Measurements from ENCODE around the gene CDK5RAP2. TPM values are rescaled to one million over a fixed set of nuclear protein-coding genes. Genes with fewer than 3 reads are reported as not detected.

The CDK5RAP2 gene
- total RNA-seq, 1 donor from 2014 or later = 63.6 TPM

- TF ChIP-seq CTCF (IDR thresholded peaks at IDR 0.05; ENCODE audit: borderline replicate concordance) = no peak
- H3K4me3 ChIP-seq = no peak overlapping the region
- H3K27me3 ChIP-seq (ENCODE audit: low read depth) = no peaks in the 10 kb centered on the region
- intact Hi-C loops (cut with micrococcal nuclease) = no loop called here
- no peak overlapping the region for H3K27ac ChIP-seq (replicated peaks)
- peaks cover 13% of the 10 kb centered on the region for H3K4me1 ChIP-seq
- peaks cover 3% of the 10 kb centered on the region for H3K9me3 ChIP-seq (replicated peaks)
- peaks cover 5% of the 10 kb centered on the region for H3K36me3 ChIP-seq
- no peak for DNase-seq
Observed at GRCh38 chr9:120431268-120431667, 148.7 kb downstream of the CDK5RAP2 start.

GRCh38 chr9:120424248-120424647 is 155.7 kb downstream of the CDK5RAP2 start:
- H3K9me3 ChIP-seq (replicated peaks) = no peaks in the 10 kb centered on the region

GRCh38 chr9:120423812-120424211 is 156.2 kb downstream of the CDK5RAP2 start:
- intact Hi-C loops (cut with micrococcal nuclease) = no loop called here
- no peaks in the 10 kb centered on the region for H3K27me3 ChIP-seq (ENCODE audit: low read depth)
- no peak overlapping the region for H3K4me3 ChIP-seq
- H3K4me1 ChIP-seq = no peaks in the 10 kb centered on the region
- H3K9me3 ChIP-seq (replicated peaks) = no peaks in the 10 kb centered on the region
- H3K27ac ChIP-seq (replicated peaks) = no peak overlapping the region
- peaks cover 39% of the 10 kb centered on the region for H3K36me3 ChIP-seq
- no peak for TF ChIP-seq CTCF (IDR thresholded peaks at IDR 0.05; ENCODE audit: borderline replicate concordance)
- no peak for DNase-seq

More at GRCh38 chr9:120424248-120424647, 155.7 kb downstream of the CDK5RAP2 start:
- H3K4me3 ChIP-seq = no peak overlapping the region
- no peak for TF ChIP-seq CTCF (IDR thresholded peaks at IDR 0.05; ENCODE audit: borderline replicate concordance)
- H3K36me3 ChIP-seq = peaks cover 34% of the 10 kb centered on the region
- no peak for DNase-seq
- H3K4me1 ChIP-seq = no peaks in the 10 kb centered on the region
- H3K27ac ChIP-seq (replicated peaks) = no peak overlapping the region
- intact Hi-C loops (cut with micrococcal nuclease) = no loop called here
- no peaks in the 10 kb centered on the region for H3K27me3 ChIP-seq (ENCODE audit: low read depth)

- Histone ChIP-seq H3K9me3 (replicated peaks) (no peaks in the 10 kb centered on the region), H3K36me3 (peaks cover 47% of the 10 kb centered on the region), H3K4me3 (no peak overlapping the region), H3K27me3 (ENCODE audit: low read depth) (no peaks in the 10 kb centered on the region), H3K4me1 (no peaks in the 10 kb centered on the region), H3K27ac (replicated peaks) (no peak overlapping the region)
- no peak for DNase-seq
- intact Hi-C loops (cut with micrococcal nuclease) = no loop called here
- no peak for TF ChIP-seq CTCF (IDR thresholded peaks at IDR 0.05; ENCODE audit: borderline replicate concordance)
Observed at GRCh38 chr9:120421977-120422376, 158.0 kb downstream of the CDK5RAP2 start.

GRCh38 chr9:120418315-120418714 is 161.7 kb downstream of the CDK5RAP2 start:
- no peak for TF ChIP-seq CTCF (IDR thresholded peaks at IDR 0.05; ENCODE audit: borderline replicate concordance)
- Histone ChIP-seq H3K36me3 (peaks cover 48% of the 10 kb centered on the region), H3K9me3 (replicated peaks) (no peaks in the 10 kb centered on the region), H3K27ac (replicated peaks) (no peak overlapping the region), H3K27me3 (ENCODE audit: low read depth) (no peaks in the 10 kb centered on the region), H3K4me1 (no peaks in the 10 kb centered on the region), H3K4me3 (no peak overlapping the region)
- DNase-seq = no peak
- intact Hi-C loops (cut with micrococcal nuclease) = no loop called here
